Transverse colon (tissue), 3 donors: ENCODE data around the gene AIF1L.

Experiments
- CTCF ChIP-seq, 5 experiments: fragments of 200-600 bp in 3 of 5; fragments of 450-650 bp in 2 of 5; sonication (generic) in 3 of 5; IDR thresholded peaks; 1 replicate in 2 of 5; 2 replicates in 3 of 5; pipeline ENCODE4 v1.5.1; 2016 to 2017; ENCODE audit warnings: antibody characterized with exemption in 5 of 5, inconsistent platforms in 3 of 5, mild to moderate bottlenecking in 2 of 5, moderate library complexity in 1 of 5
- EP300 ChIP-seq: sonication (generic); formaldehyde crosslinking; IDR thresholded peaks from one replicate; pipeline ENCODE4 v1.6.1; 2017; ENCODE audit warnings: antibody characterized with exemption, low read depth

- TF ChIP-seq CTCF (IDR thresholded peaks at IDR 0.05) (no peak), EP300 (no peak)
Observed at GRCh38 chr9:131100445-131100844, 4.1 kb downstream of the AIF1L start.
